Lung microvascular endothelial cell (primary cell): ENCODE data around the gene UNCX. TPM values are rescaled to one million over a fixed set of nuclear protein-coding genes. Genes with fewer than 3 reads are reported as not detected.
"Not testable (repeated sequence)": the region's sequence is repeated elsewhere in the genome, so short reads cannot be mapped to it uniquely, and the experiment has no call there.

Experiments
- DNase-seq, 2 donors: peaks; one replicate each; pipeline versions ENCODE4 v3.0.0 to v3.0.0-alpha.2; 2010; ENCODE audit warnings: low read depth in 2 of 2
- total RNA-seq: library from RNA; depleted of rRNA; stranded (reverse); fragments of >200 nt; gene quantifications from 2 replicates; pipeline ENCODE4 v1.2.1, GENCODE V29; 2014

UNCX gene
- total RNA-seq, 1 donor from 2014 or later = not detected

DNA sequence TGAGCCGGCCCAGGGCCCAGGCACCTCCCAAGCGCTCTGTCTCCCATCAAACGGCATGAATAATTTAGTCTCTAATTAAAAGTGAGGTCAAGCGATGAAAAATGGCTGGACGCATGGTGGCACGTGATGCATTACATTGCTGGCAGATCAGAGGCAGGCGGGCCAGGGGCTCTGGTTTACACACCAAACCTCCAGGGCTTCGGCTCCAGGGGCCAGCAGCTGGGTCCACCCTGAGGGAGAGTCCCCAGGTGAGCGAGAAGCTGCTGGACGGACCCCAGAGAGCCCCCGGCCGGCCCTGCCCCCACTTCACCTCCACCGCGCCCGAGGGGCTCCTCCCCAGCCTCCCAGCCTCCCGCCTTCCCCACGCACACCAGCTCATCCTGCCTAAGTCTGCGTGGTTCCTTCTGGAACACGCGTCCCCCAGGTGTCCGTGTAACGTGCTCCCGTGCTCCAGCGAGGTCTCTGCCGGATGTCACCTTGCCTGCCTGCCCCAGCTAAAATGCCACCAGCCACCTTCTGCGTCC, 23.2 kb downstream of the UNCX start:
- DNase-seq = no peak

DNA sequence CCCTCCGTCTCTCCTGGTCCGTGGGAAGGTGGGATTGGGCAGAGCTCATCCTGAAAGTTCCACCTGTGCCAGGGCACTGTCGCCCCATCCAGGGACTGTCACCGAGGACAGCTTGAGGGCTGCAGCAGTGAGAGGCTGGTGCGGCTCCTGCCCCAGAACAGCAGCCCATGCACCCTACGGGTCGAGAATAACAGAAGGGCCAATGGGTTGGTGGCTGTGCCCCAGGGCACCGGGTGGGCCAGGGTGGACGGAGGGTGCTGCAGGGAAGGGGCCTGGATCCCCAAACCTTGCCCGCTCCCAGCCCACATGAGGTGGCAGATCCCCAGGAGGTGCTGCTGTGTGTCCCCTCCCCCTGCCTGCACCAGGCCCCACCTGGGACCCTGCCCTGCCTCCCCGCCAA, 23.9 kb downstream of the UNCX start:
- DNase-seq = no peak

DNA sequence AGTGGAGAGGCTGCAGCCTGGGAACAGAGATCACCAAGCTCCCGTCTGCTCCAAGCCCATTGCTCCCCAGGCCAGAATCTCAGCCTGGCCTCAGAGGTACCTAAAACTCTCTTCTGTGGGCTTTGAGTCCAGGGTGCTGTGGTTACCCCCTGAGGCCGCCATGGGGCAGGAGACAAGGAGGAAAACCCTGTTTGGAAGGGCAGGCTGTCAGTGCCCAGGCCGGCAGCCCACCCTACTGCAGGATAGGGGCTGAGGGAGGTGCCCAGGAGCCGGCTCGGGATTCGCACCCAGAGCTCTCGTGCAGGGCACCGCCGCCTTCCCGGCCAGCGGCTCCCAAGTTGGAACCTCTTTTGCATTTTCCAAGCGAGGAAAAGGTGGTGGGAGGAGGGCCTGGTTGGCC, 24.5 kb downstream of the UNCX start:
- DNase-seq = no peak

DNA sequence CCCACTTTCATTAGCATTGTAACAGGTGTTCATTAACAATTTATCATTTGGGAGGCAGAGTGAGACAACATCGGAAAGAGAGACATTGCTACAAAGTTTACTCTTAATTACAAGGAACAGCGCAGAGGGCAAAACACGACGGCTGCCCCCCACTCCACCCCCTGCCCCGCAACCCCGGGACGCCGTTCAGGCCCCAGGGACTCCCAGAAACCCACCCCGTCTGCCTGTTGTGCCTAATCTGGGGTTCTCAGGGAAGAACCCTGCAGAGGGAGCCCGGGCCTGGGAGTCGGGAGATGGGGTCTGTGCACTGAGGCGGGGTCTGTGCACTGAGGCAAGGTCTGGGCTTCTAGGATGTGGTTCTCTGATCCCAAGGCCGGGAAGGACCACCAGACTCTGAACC, 25.2 kb downstream of the UNCX start:
- no peak for DNase-seq

DNA sequence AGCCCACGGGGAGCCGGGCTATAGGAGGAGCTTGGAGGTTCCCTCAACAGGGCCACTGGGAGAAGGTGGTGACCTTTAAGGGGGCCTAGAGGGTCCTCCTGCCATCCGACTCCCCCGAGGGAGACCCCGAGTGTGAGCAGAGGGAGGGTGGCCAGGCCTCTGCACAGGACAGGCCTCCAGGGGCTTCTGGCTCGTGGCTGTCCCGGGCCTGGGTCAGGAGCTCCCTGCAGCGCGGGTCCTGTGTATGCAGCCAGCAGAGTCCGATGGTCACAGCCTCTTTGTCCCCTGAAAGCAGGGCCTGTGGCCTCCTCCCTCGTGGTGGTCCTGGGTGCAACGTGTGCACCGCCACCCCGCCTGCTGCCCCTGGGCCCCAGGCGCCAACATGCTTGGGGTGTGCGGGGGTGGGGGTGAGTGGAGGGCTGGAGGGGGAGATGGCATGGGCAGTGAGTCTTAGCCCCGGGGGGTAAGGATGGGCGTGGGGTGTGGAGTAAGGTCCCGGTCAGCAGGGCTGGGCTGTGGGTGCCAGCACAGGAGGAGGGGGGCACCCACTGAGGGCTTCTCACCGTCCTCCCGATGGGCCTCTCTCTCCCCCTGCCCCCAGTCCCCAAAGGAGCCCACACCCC, 27.1 kb downstream of the UNCX start:
- DNase-seq = no peak

DNA sequence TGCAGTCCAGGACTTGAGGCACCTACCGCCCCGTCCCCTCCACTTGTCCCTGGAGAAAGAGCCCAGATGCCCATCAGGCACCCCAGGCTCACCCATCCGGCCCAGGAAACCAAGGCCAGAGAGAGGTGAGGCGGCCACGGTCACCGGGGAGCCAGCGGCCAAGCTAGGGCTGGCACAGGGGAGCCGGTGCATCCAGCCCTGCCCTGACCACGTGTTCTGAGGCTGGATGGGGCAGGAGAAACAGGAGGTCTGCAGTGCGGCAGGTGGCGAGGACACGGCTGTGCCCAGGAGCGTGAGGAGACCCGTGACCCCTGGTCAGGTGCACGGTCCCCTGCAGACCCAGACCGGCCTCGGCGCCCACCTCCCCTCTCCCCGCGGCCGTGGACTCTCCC, 27.6 kb downstream of the UNCX start:
- DNase-seq = no peak

DNA sequence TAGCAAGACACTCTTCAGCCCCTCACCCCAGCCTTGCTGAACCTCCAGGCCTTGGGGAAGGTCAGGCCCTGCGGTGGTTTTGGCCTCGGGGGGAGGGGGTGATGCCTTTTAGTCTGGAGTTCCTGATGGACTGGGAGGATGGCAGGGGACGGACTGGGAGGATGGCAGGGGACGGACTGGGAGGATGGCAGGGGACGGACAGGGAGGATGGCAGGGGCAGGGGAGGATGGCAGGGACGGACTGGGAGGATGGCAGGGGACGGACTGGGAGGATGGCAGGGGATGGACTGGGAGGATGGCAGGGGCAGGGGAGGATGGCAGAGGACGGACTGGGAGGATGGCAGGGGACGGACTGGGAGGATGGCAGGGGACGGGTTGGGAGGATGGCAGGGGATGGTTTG, 28.4 kb downstream of the UNCX start:
- DNase-seq = not testable (repeated sequence)

DNA sequence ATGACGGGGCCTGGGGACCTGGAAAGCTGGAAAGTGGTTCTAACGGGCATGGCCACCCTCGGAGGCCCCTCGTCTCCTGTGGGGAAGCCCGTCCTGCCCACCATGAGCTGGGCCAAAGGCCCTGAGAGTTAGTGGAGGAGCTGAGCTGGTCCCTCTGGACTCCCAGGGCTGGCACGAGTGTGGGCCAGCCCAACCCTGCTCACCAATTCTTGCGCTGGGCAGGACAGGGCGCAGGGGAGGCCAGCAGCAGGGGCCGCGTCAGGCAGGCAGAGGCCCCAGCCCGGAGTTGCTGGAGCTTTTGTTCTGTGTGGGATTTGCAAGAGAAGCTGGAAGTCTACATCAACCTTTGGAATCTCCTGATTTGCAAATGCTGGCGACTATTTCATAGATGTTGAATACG, 29.8 kb downstream of the UNCX start:
- no peak for DNase-seq

DNA sequence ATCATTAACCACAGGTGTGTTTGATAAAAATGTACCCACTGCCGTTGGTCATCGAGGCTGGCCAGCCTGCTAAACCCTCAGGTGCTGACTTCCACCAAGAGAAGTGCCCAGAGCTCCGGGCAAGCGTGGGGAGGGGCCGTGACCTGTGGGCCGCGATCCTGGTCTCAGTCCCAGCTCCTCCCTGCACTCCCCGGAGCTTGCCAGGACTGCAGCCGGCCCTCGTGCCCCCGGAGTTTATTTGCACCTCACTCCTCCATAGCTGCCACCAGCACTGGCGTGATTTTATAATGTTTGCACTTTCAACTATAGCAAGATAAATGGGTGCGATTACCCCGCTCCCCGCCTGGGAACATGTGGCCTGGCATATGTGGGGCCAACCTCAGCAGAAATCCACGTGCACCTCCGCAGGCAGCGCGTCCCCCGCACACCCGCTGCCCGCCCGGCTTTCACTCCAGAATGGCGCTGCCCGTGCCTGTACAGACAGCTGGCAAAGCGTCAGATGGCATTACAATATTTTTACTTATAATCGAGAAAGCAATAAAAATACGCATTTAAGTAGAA, 30.8 kb downstream of the UNCX start:
- no peak for DNase-seq

DNA sequence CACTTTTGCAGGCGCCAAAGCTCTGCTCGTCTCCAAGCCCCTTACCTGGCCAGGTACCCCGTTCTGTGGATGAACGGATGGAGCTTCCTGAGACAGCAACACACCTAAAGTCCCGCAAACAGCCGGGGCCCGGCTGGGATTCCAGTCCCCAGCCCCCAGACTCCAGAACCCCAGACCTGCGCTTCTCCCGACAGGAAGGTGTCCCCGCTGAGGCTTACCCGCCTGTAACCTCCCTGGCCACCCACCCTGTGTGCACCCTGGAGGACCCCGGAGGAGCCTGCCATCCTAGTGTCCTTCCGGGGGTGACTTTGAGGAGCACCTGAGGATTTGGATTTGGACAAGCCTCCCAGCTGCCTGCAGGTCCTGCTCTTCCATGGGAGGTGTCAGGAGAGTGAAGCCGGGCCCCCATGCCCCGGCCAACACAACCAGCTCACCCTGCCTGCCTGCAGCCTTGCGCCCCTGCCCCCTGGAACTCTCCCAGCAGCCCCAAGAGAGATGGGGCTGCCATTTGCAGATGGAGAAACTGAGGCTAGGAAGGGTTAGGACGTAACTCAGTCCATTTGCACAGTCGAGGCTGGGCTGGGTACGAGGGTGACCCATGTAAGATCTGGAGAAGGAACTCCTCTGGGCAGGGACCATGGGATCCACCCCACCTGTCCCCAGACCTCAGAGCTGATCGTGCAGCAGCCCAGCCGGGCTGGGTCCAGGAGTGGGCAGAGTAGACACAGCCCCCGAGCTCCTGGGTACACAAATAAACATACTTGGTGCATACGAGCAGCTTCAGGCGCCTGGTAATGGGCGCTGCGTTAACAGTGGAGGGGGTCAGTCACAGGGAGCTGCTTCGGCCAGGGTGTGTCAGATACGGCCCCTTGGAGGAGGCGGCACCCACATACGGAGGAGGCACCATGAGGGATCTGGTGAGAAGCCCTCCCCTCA, 31.9 kb downstream of the UNCX start:
- DNase-seq = no peak

DNA sequence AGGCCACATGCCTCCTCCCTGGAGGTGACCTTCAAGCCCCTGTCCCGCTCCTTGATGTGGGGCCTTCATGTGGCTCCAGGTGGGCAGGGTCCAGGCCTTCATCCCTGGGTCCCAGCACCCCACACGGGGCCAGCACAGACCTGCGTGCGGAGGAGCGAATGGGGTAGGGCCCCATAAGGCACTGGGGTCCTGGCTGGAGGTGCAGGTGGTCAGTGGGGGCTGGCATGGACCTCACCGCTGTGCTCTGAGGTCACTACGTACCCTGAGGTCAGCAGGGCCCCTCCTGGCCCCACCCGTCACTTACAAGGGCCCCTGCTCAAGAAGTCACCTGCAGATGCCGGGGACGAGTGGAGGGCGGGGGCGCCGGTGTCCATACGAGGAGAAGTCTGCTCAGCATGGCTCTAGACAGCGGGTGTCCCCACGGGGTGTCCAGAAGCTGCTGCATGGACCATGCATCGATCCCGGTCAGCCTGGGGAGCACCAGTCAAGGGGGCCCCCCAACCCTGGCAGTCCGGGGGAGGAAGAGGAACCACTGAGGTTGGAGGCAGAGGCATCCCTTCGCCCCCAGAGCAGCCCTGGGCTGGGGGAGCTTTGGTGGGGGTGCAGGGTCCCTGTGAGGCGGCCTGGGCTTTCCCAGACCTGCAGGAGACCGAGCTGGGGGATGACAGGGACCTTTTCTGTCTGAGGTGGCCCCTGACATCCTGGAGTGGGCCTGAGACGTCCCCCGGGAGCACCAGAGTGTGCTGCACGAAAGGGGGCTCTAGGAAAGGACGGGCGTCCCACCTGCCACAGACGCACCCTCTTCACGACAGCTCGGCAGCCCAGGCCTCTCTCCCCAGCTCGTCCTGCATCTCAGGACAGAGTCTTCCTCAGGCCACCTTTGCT, 34.6 kb downstream of the UNCX start:
- no peak for DNase-seq

DNA sequence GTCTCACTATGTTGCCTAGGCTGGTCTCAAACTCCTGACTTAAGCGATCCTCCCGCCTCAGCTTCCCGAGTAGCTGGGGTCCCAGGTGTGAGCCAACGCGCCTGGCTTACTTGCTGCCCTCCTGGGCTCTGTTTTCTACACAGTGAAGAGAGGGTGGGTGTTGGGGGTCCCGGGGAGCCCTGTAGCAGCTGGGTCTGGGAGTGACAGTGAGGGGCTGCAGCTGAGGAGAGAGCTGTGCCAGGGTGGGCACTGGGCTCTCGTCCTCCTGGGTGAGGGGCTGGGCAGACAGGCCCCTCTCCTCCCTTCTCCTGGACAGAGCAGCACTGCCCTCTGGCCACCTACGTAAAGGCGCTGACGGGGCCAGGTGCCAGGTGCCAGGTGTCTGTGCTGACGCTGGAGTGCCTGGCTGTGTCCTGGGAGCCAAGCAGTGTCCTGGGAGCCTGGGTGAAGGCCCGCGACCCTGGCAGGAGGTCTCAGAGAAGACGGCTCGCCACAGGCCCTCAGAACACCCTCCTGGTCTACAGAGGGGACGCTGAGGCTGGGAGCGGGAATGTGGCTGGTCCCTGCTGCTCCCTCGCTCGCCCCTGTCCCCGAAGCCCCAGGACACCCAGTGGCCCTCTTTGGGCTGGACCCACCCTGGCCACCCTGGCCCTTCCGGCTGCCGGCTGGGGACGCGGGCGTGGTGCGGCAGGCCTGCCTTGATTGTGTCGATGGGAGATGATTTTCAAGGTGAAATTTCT, 35.6 kb downstream of the UNCX start:
- no peak for DNase-seq

DNA sequence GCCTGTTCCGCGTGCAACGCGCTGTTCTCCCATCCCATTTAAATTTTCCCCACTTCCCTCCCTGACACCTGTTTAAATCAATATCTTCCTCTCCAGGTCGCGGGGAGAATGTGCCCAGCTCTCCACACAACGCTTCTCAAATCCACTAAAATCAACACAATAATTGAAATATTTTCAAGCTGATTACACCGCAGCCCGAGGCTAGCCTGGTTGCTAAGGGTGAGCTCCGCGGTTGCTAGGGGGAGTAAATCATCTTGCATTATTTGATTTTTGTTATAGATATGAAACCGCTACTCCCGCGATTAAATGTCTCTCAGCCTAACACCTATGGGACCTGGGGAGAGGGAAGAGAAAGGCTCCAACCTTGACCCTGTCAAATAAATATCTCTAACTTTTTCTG, 36.2 kb downstream of the UNCX start:
- DNase-seq = no peak

DNA sequence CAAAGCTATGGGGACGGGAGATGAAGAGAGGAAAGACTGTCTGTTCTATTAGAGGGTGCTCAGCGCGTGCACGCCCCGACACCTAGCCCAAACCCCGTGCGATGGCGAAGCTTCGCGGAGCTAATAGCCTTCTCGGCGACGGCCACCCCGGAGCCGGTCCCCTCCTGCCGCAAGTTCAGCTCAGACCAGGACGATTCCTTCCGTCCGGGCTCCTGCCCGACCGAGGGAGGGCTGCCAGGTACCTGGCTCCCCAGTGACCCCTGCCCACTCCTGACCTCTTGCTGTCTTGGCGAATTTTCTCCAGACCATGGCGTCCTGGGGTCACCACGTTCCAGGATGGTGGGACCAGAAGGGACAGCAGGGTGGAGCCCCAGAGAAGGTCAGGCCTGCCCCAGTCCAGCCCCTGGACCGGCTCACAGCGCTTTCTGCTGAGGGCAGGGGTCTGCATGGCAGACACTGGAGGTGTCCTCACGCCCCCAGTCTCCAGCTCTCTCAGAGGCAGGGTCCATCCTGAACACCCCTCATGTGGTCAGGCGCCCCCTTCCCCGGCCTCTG, 36.7 kb downstream of the UNCX start:
- no peak for DNase-seq

DNA sequence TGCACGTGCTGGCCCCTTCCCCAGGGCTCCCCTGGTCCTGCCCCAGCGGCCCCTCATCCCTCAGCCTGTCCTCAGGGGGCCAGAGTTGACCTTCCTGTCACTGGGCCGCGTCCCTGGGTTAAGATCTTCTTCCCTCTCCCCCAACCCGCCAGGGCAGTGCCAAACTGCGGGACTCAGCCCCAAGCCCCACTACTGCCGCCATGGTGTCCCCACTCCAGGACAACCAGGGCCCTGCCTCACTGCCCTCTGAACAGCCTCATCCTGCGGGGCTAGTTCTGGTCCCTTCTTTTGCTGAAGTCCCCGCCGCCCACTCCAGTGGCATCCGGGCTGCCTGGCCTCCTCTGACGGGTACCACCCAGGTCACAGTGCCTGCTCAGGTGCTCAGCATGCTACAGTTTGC, 37.5 kb downstream of the UNCX start:
- DNase-seq = no peak

DNA sequence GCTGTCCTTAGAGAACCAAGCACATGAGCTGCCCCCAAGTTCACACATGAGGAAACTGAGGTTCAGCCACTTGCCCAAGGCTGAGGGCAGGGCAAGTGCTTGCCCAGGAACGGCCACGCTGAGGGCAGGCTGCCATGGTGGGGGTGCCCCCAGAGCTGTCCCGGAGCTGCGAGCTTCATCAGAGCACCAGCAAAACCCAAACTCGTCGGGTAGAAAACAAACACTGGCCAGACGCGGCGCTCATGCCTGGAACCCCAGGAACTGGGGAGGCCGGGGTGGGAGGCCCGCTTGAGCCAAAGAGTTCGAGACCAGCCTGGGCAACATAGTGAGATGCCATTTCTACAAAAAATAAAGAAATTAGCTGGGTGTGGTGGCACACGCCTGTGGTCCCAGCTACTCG, 38.4 kb downstream of the UNCX start:
- DNase-seq = no peak

DNA sequence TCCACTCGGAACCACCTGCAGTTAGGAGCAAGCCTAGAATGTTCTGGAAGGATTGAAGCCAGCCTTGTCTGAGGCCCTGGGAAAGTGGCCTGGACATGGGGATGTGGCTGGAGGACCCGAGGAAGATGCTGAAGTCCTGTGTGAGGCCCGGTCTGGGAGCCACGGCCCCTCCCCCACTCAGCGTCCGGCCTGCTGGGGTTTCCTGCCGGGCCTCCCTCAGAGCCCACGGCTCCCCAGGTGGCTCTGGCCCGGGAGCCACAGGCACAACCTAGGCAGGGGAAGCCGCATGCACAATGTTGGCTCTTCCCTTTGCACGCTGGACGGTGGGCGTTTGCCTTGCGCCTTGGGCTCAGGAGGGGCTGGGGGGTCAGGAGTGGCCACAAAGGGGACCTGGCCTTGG, 39.0 kb downstream of the UNCX start:
- DNase-seq = no peak

DNA sequence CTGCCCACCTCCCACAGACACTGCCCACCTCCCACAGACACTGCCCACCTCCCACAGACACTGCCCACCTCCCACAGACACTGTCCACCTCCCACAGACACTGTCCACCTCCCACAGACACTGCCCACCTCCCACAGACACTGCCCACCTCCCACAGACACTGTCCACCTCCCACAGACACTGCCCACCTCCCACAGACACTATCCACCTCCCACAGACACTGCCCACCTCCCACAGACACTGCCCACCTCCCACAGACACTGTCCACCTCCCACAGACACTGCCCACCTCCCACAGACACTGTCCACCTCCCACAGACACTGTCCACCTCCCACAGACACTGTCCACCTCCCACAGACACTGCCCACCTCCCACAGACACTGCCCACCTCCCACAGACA, 39.5 kb downstream of the UNCX start:
- not testable (repeated sequence) for DNase-seq

DNA sequence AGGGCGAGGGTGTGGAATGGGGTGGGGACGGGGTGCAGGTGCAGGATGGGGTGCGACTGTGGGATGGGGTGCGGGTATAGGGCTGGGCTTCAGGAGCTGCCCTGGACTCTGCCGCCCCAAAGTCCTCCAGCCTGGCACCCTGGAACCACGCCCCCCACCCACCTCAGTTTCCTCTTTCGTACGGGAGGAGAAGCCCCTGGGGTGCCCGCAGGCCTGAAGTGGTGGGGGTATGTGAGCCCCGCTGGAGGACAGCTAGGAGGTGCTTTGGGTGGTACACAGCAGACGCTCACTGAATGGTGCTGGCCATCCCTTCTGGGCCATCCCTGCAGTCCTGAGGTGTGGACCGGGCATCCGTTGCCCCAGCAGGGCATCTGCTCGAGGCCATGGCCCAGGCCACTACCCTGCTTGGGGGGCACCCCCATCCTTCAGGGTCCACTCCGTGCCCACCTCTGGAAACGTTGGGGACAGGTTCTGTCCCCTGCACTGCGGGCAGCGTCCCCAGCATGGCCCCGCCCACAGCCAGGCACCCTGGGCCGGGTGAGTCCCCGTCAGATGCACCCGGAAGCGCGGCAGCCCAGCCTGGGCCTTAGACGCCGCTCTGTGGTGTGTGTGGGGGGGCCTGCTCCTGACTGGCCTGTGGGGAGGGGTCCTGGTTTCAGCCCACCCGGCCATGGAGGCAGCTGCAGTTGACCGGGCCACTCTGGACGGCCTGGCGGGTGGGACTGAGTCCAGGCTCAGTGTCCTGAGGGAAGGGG, 41.6 kb downstream of the UNCX start:
- DNase-seq = no peak

DNA sequence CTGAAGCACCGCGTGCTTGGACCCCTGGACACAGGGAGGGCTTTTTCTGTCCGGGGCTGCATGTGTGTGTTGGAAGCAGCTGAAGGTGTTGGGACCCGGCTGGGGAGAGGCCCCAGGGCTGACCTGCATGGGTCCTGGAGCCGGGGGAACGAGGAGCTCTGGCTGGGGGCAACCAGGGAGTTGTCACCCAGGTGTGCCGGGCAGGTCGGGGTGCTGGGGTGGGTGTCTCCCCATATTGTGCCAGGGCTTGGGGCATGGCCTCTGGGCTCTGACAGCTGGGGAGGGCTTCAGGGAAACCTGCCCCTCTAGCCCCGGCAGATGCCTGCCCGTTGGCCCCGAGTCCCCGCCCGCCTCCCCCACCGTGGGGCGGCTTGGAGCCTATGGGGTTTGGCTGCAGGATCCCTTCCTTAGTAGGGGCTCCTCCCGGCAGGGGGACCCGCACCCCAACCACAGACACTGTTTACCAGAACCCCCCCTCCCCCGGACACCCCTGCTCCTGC, 42.3 kb downstream of the UNCX start:
- no peak for DNase-seq
